GM19238 (cell line): Measurements from ENCODE around the gene GTSE1.
A peak's percentile ranks its signal among the peaks of the same experiment; 100 is the strongest.

Experiments used
- DNase-seq: peaks from one replicate; pipeline ENCODE4 v3.0.0; 2011; ENCODE audit warnings: low spot score; ENCODE audit not compliant: insufficient read length

The GTSE1 gene

GRCh38 chr22:46326066-46326680 lies 29.5 kb downstream of the GTSE1 start:
- no peak for DNase-seq

- DNase-seq: no peak
These were observed 31.2 kb downstream of the GTSE1 start for GRCh38 chr22:46327691-46328465.

- no peak for DNase-seq
These were observed 32.1 kb downstream of the GTSE1 start for GRCh38 chr22:46328797-46329196.

- no peak for DNase-seq
These were observed 32.9 kb downstream of the GTSE1 start for GRCh38 chr22:46329616-46330015.

GRCh38 chr22:46330426-46330825 lies 33.8 kb downstream of the GTSE1 start:
- no peak for DNase-seq

- no peak for DNase-seq
These were observed 34.8 kb downstream of the GTSE1 start for GRCh38 chr22:46331496-46331895.

- DNase-seq: peak; percentile 98
These were observed 38.8 kb downstream of the GTSE1 start, which contains the start of gene TRMU for GRCh38 chr22:46335201-46336118. Gene TRMU (plus strand): TSS chr22:46335714. CDS start chr22:46335765, 51 bp downstream.

- DNase-seq: no peak
These were observed 39.7 kb downstream of the GTSE1 start for GRCh38 chr22:46336119-46337078.

GRCh38 chr22:46337870-46338269 lies 41.2 kb downstream of the GTSE1 start:
- no peak for DNase-seq

- DNase-seq: no peak
These were observed 42.0 kb downstream of the GTSE1 start for GRCh38 chr22:46338636-46339035.

GRCh38 chr22:46339956-46340355 lies 43.3 kb downstream of the GTSE1 start:
- DNase-seq: no peak

- DNase-seq: no peak
These were observed 44.0 kb downstream of the GTSE1 start for GRCh38 chr22:46340676-46341075.

GRCh38 chr22:46346680-46347405 lies 50.2 kb downstream of the GTSE1 start:
- no peak for DNase-seq

- DNase-seq: no peak
These were observed 51.0 kb downstream of the GTSE1 start for GRCh38 chr22:46347646-46348045.

GRCh38 chr22:46348099-46348695 lies 51.5 kb downstream of the GTSE1 start:
- DNase-seq: no peak

- no peak for DNase-seq
These were observed 52.6 kb downstream of the GTSE1 start for GRCh38 chr22:46349238-46349637.

GRCh38 chr22:46349681-46350080 lies 53.0 kb downstream of the GTSE1 start:
- DNase-seq: no peak

- DNase-seq: no peak
These were observed 53.5 kb downstream of the GTSE1 start for GRCh38 chr22:46350121-46350520.

GRCh38 chr22:46350646-46351045 lies 54.0 kb downstream of the GTSE1 start:
- DNase-seq: no peak
